PC-9 (cell line): ENCODE measurements around the gene PRAMEF20.
"Not testable (repeated sequence)": the region's sequence is repeated elsewhere in the genome, so short reads cannot be mapped to it uniquely, and the experiment has no call there.

Experiments used
- EZH2 ChIP-seq: fragments of 200-600 bp; sonication (generic); IDR thresholded peaks from 2 replicates; pipeline ENCODE4 v1.8.0; 2017; ENCODE audit warnings: antibody characterized with exemption, low read depth
- TF ChIP-seq, protein P1 (sequence below): fragments of 200-600 bp; sonication (generic); conservative IDR thresholded peaks from 2 replicates; pipeline ENCODE4 v1.6.1; 2017; ENCODE audit warnings: mixed run types, antibody characterized with exemption, mild to moderate bottlenecking, moderate library complexity

DNA sequence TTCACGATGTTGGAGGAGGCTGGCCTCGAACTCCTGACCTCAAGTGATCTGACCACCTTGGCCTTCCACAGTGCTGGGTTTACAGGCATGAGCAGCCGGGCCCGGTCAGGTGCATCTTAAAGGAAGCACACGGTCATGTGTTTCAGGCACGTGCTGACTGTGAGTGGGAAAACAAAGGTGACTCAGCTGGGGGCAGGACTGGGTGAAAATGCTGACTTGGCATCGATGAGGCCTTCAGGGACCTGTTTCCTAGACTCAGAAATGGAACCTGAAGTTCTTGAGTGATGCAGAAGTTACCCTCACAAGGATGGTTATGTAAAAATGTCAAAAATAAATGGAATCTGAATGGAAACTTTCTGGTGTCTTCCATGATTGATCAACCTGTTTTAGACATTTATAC is 17.2 kb upstream of the PRAMEF20 start:
- TF ChIP-seq, protein P1, sequence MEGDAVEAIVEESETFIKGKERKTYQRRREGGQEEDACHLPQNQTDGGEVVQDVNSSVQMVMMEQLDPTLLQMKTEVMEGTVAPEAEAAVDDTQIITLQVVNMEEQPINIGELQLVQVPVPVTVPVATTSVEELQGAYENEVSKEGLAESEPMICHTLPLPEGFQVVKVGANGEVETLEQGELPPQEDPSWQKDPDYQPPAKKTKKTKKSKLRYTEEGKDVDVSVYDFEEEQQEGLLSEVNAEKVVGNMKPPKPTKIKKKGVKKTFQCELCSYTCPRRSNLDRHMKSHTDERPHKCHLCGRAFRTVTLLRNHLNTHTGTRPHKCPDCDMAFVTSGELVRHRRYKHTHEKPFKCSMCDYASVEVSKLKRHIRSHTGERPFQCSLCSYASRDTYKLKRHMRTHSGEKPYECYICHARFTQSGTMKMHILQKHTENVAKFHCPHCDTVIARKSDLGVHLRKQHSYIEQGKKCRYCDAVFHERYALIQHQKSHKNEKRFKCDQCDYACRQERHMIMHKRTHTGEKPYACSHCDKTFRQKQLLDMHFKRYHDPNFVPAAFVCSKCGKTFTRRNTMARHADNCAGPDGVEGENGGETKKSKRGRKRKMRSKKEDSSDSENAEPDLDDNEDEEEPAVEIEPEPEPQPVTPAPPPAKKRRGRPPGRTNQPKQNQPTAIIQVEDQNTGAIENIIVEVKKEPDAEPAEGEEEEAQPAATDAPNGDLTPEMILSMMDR, result not testable (repeated sequence)
- not testable (repeated sequence) for TF ChIP-seq EZH2
